Esophagus squamous epithelium (tissue), 5 donors: ENCODE results near the gene PRPF31. TPM values are rescaled to one million over a fixed set of nuclear protein-coding genes. Genes with fewer than 3 reads are reported as not detected.

Experiments
- DNase-seq: peaks from one replicate; lab custom pipeline; 2025; lab: John Stamatoyannopoulos, UW
- H3K27ac ChIP-seq, 4 donors: fragments of 200-600 bp; sonication (generic); one replicate each; pipeline ENCODE4 v1.5.1; 2016 to 2019; ENCODE audit warnings: mild to moderate bottlenecking in 1 of 4
- H3K27me3 ChIP-seq, 4 donors: fragments of 200-600 bp; sonication (generic); 1 replicate in 3 of 4; 2 replicates in 1 of 4; pipeline versions ENCODE4 v1.5.1 to v1.6.0; 2017 to 2021; ENCODE audit warnings: antibody characterized with exemption in 1 of 4
- H3K36me3 ChIP-seq, 3 donors: fragments of 200-600 bp; sonication (generic); one replicate each; pipeline ENCODE4 v1.5.1; 2016 to 2019
- H3K4me1 ChIP-seq, 3 donors: fragments of 200-600 bp; sonication (generic); one replicate each; pipeline ENCODE4 v1.5.1; 2017 to 2019
- H3K4me3 ChIP-seq, 4 donors: fragments of 200-600 bp; sonication (generic); 1 replicate in 3 of 4; 2 replicates in 1 of 4; pipeline ENCODE4 v1.5.1; 2016 to 2019; ENCODE audit warnings: mild to moderate bottlenecking in 2 of 4, moderate library complexity in 1 of 4
- H3K9me3 ChIP-seq, 3 donors: fragments of 200-600 bp; sonication (generic); one replicate each; pipeline ENCODE4 v1.5.1; 2016 to 2019
- POLR2A ChIP-seq, 4 donors: fragments of 450-650 bp; IDR thresholded peaks; one replicate each; pipeline ENCODE4 v1.6.1; 2017; ENCODE audit warnings: antibody characterized with exemption in 4 of 4, mild to moderate bottlenecking in 4 of 4, moderate library complexity in 3 of 4
- WGBS, 2 donors: methylation state at CpG; one replicate each; pipeline ENCODE4 v1.1.5; 2018; 5-methylcytosine and 5-hydroxymethylcytosine counted together
- intact Hi-C: fragments of 100-400 bp; cut with DNase I; formaldehyde crosslinking; loops from one replicate; pipeline ENCODE4 v1.15.0; 2022
- total RNA-seq, 4 donors: library from RNA; depleted of rRNA; stranded (reverse); fragments of >200 nt; gene quantifications; one replicate each; pipeline ENCODE4 v1.1.0, GENCODE V29; 2016
- TF ChIP-seq, protein P1 (sequence below), 6 experiments: fragments of 450-650 bp in 4 of 6; fragments of 200-600 bp in 2 of 6; sonication (generic) in 2 of 6; IDR thresholded peaks; one replicate each; pipeline ENCODE4 v1.5.1; 2016 to 2019; ENCODE audit warnings: antibody characterized with exemption in 6 of 6, mild to moderate bottlenecking in 4 of 6, moderate library complexity in 4 of 6
- donor health status: DM: yes; HTN: yes; CAD: no.

Gene PRPF31
- total RNA-seq, 4 donors from 2014 or later: 41.8 to 49.2 (median 43.2) TPM

GRCh38 chr19:54109651-54110050 lies 5.9 kb upstream of the PRPF31 start:
- H3K9me3 ChIP-seq: no peaks in the 10 kb centered on the region
- no peak for DNase-seq
- 80% methylated on average over 1 of the region's 6 CpGs; no CpG with 5 or more reads in 1 of the 2 donors for WGBS, 2 donors
- TF ChIP-seq POLR2A (IDR thresholded peaks at IDR 0.05): no peak
- TF ChIP-seq, protein P1, sequence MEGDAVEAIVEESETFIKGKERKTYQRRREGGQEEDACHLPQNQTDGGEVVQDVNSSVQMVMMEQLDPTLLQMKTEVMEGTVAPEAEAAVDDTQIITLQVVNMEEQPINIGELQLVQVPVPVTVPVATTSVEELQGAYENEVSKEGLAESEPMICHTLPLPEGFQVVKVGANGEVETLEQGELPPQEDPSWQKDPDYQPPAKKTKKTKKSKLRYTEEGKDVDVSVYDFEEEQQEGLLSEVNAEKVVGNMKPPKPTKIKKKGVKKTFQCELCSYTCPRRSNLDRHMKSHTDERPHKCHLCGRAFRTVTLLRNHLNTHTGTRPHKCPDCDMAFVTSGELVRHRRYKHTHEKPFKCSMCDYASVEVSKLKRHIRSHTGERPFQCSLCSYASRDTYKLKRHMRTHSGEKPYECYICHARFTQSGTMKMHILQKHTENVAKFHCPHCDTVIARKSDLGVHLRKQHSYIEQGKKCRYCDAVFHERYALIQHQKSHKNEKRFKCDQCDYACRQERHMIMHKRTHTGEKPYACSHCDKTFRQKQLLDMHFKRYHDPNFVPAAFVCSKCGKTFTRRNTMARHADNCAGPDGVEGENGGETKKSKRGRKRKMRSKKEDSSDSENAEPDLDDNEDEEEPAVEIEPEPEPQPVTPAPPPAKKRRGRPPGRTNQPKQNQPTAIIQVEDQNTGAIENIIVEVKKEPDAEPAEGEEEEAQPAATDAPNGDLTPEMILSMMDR (IDR thresholded peaks at IDR 0.05): no peak
- H3K27me3 ChIP-seq: no peaks in the 10 kb centered on the region
- peaks cover 26 to 77% (median 34%) of the 10 kb centered on the region in 3 donors for H3K36me3 ChIP-seq
- intact Hi-C loops: no loop called here
- peaks cover 6 to 12% (median 10%) of the 10 kb centered on the region in 3 donors for H3K4me1 ChIP-seq
- H3K4me3 ChIP-seq: no peak overlapping the region
- no peak overlapping the region for H3K27ac ChIP-seq

GRCh38 chr19:54114340-54115108 lies 1.0 kb upstream of the PRPF31 start:
- DNase-seq: no peak
- Histone ChIP-seq H3K27ac (peak overlapping the region; percentile 25 to 96 (median 90)), H3K36me3 (peaks cover 14 to 50% (median 16%) of the 10 kb centered on the region in 3 donors), H3K4me3 (peak overlapping the region; percentile 62 to 92 (median 83)), H3K9me3 (no peaks in the 10 kb centered on the region), H3K4me1 (peaks cover 19 to 31% (median 22%) of the 10 kb centered on the region in 3 donors), H3K27me3 (no peaks in the 10 kb centered on the region)
- intact Hi-C loops: no loop called here
- no peak for TF ChIP-seq POLR2A (IDR thresholded peaks at IDR 0.05)
- TF ChIP-seq, protein P1 (IDR thresholded peaks at IDR 0.05): no peak
- WGBS, 2 donors: 33 to 58% methylated on average over 3 to 22 of the region's 28 CpGs

GRCh38 chr19:54121259-54121658 lies 5.7 kb downstream of the PRPF31 start:
- H3K36me3 ChIP-seq: peaks cover 23 to 85% (median 34%) of the 10 kb centered on the region in 3 donors
- H3K27me3 ChIP-seq: no peaks in the 10 kb centered on the region
- intact Hi-C loops: no loop called here
- peaks cover 4 to 12% (median 9%) of the 10 kb centered on the region in 3 donors for H3K4me1 ChIP-seq
- no peaks in the 10 kb centered on the region for H3K9me3 ChIP-seq
- H3K27ac ChIP-seq: no peak overlapping the region
- DNase-seq: no peak
- TF ChIP-seq, protein P1 (IDR thresholded peaks at IDR 0.05): no peak
- TF ChIP-seq POLR2A (IDR thresholded peaks at IDR 0.05): no peak
- H3K4me3 ChIP-seq: no peak overlapping the region
- 76 to 89% methylated on average over 7 to 10 of the region's 10 CpGs for WGBS, 2 donors

GRCh38 chr19:54123682-54124081 lies 8.1 kb downstream of the PRPF31 start:
- Histone ChIP-seq H3K9me3 (no peaks in the 10 kb centered on the region), H3K4me1 (no peaks in the 10 kb centered on the region), H3K27me3 (no peaks in the 10 kb centered on the region), H3K27ac (no peak overlapping the region), H3K36me3 (peaks cover 36 to 100% (median 56%) of the 10 kb centered on the region in 3 donors), H3K4me3 (no peak overlapping the region)
- no peak for DNase-seq
- intact Hi-C loops: no loop called here
- TF ChIP-seq POLR2A (IDR thresholded peaks at IDR 0.05): no peak
- TF ChIP-seq, protein P1 (IDR thresholded peaks at IDR 0.05): no peak
- WGBS, 2 donors: 90% methylated on average over 8 of the region's 17 CpGs; no CpG with 5 or more reads in 1 of the 2 donors

GRCh38 chr19:54124393-54124792 lies 8.8 kb downstream of the PRPF31 start:
- no peak for DNase-seq
- Histone ChIP-seq H3K4me3 (no peak overlapping the region), H3K36me3 (peaks cover 43 to 100% (median 63%) of the 10 kb centered on the region in 3 donors), H3K27me3 (no peaks in the 10 kb centered on the region), H3K4me1 (no peaks in the 10 kb centered on the region), H3K27ac (no peak overlapping the region), H3K9me3 (no peaks in the 10 kb centered on the region)
- 81 to 92% methylated on average over 3 to 8 of the region's 19 CpGs for WGBS, 2 donors
- TF ChIP-seq, protein P1 (IDR thresholded peaks at IDR 0.05): no peak
- TF ChIP-seq POLR2A (IDR thresholded peaks at IDR 0.05): no peak
- intact Hi-C loops: no loop called here
